ENCODE measurements around the gene GRAMD4. TPM values are rescaled to one million over a fixed set of nuclear protein-coding genes. Genes with fewer than 3 reads are reported as not detected.
A peak's percentile ranks its signal among the peaks of the same experiment; 100 is the strongest.

GRAMD4 gene
- total and polyA plus RNA-seq, 10 donors = 16.0 to 46.1 (median 28.6) TPM

DNA sequence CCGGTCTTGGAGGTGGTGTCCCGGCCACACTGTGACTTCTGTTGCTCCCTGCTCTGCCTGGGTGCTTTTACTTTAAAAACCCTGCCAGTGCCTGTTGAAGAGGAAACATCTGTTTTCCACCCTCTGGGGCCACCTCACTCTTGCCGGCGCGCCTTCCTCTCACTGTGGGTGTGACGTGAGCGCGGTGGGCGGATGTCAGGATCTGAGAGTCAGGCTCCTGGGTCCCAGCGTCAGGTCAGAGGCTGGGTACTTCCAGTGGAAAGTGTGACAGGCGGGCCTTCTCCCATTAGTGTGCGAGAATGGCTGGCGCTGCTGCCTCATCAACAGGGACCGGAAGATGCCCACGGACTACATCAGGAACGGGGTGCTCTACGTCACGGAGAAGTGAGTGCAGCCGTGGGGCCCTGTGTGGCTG lies 54.2 kb downstream of the GRAMD4 start:
- no peaks in the 10 kb centered on the region for H3K27me3 ChIP-seq (replicated peaks in 1 of 7)
- 14 to 31% (median 30%) methylated on average over 12 to 19 of the region's 19 CpGs for WGBS, 5 donors
- peak overlapping the region in 6 of 8 donors; percentile 7 to 71 (median 55) for H3K27ac ChIP-seq
- H3K4me1 ChIP-seq = peaks cover 10 to 50% (median 21%) of the 10 kb centered on the region in 6 donors
- peaks cover 0 to 94% (median 24%) of the 10 kb centered on the region in 6 donors for H3K36me3 ChIP-seq
- intact Hi-C loops (cut with DNase I; ENCODE audit: low total_unique reads) = no loop called here
- H3K9me3 ChIP-seq = no peaks in the 10 kb centered on the region
- H3K4me3 ChIP-seq = peak overlapping the region in 5 of 8 donors; percentile 11 to 58 (median 23)
- DNase-seq = peak; percentile 94
- TF ChIP-seq, protein P1, sequence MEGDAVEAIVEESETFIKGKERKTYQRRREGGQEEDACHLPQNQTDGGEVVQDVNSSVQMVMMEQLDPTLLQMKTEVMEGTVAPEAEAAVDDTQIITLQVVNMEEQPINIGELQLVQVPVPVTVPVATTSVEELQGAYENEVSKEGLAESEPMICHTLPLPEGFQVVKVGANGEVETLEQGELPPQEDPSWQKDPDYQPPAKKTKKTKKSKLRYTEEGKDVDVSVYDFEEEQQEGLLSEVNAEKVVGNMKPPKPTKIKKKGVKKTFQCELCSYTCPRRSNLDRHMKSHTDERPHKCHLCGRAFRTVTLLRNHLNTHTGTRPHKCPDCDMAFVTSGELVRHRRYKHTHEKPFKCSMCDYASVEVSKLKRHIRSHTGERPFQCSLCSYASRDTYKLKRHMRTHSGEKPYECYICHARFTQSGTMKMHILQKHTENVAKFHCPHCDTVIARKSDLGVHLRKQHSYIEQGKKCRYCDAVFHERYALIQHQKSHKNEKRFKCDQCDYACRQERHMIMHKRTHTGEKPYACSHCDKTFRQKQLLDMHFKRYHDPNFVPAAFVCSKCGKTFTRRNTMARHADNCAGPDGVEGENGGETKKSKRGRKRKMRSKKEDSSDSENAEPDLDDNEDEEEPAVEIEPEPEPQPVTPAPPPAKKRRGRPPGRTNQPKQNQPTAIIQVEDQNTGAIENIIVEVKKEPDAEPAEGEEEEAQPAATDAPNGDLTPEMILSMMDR (IDR thresholded peaks at IDR 0.05 in 8 of 11, conservative IDR thresholded peaks at IDR 0.05 in 3 of 11) = no peak
- peak; percentile 70 to 82 (median 77) for TF ChIP-seq POLR2AphosphoS5 (IDR thresholded peaks at IDR 0.05)

DNA sequence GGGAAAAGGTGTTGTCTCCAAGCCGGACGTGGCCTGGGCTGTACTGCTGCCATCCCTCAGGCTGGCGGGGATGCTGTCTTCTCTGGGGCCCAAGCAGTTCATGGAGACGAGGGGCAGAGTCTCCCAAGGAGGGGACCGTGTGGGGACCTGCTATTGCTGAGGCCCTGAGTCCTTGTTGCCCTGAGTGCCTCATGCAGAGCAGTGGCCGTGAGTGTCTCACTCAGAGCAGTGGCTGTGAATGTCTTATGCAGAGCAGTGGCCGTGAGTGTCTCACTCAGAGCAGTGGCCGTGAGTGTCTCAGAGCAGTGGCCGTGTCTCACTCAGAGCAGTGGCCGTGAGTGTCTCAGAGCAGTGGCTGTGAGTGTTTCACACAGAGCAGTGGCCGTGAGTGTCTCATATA lies 54.7 kb downstream of the GRAMD4 start:
- peaks cover 10 to 50% (median 21%) of the 10 kb centered on the region in 6 donors for H3K4me1 ChIP-seq
- intact Hi-C loops (cut with DNase I; ENCODE audit: low total_unique reads) = no loop called here
- H3K36me3 ChIP-seq = peaks cover 0 to 91% (median 23%) of the 10 kb centered on the region in 6 donors
- peak overlapping the region in 5 of 8 donors; percentile 12 to 71 (median 64) for H3K27ac ChIP-seq
- WGBS, 5 donors = 58 to 68% (median 63%) methylated on average over 5 to 11 of the region's 11 CpGs
- no peaks in the 10 kb centered on the region for H3K27me3 ChIP-seq (replicated peaks in 1 of 7)
- H3K4me3 ChIP-seq = peak overlapping the region in 5 of 8 donors; percentile 11 to 58 (median 23)
- no peak for DNase-seq
- TF ChIP-seq, protein P1 (IDR thresholded peaks at IDR 0.05 in 8 of 11, conservative IDR thresholded peaks at IDR 0.05 in 3 of 11) = no peak
- no peak for TF ChIP-seq POLR2A (IDR thresholded peaks at IDR 0.05)
- TF ChIP-seq POLR2AphosphoS5 (IDR thresholded peaks at IDR 0.05) = no peak
- no peaks in the 10 kb centered on the region for H3K9me3 ChIP-seq

GRCh38 chr22:46675479-46675878 lies 55.3 kb downstream of the GRAMD4 start:
- H3K4me1 ChIP-seq = peaks cover 10 to 50% (median 21%) of the 10 kb centered on the region in 6 donors
- H3K36me3 ChIP-seq = peaks cover 0 to 90% (median 21%) of the 10 kb centered on the region in 6 donors
- H3K9me3 ChIP-seq = no peaks in the 10 kb centered on the region
- H3K4me3 ChIP-seq = no peak overlapping the region
- H3K27ac ChIP-seq = no peak overlapping the region
- TF ChIP-seq, protein P1 (IDR thresholded peaks at IDR 0.05 in 8 of 11, conservative IDR thresholded peaks at IDR 0.05 in 3 of 11) = no peak
- no peak for TF ChIP-seq POLR2AphosphoS5 (IDR thresholded peaks at IDR 0.05)
- TF ChIP-seq POLR2A (IDR thresholded peaks at IDR 0.05) = no peak
- intact Hi-C loops (cut with DNase I; ENCODE audit: low total_unique reads) = no loop called here
- no peak for DNase-seq
- WGBS, 5 donors = 91 to 93% (median 91%) methylated on average over 13 of the region's 13 CpGs
- no peaks in the 10 kb centered on the region for H3K27me3 ChIP-seq (replicated peaks in 1 of 7)

DNA sequence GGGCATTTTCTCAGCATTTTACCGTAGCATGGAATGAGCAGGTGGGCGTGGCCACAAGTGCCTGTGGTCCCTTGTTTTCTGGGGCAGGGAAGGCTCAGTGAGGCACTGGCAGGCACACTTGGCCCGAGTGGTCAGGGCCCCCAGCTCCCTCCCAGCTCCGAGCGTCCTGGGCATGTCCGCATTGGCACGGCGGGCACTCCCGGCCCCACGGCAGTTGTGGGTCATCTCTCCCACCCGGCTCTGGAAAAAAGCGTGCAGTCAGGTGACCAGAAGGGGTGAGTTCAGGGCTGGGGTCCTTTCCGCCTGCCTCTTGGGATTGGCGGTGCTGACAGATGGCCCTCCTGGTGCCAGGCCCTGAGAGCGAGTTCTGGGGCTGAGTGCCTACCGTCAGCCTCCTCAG lies 55.8 kb downstream of the GRAMD4 start:
- peaks cover 0 to 85% (median 21%) of the 10 kb centered on the region in 6 donors for H3K36me3 ChIP-seq
- no peak overlapping the region for H3K4me3 ChIP-seq
- H3K4me1 ChIP-seq = peaks cover 10 to 50% (median 21%) of the 10 kb centered on the region in 6 donors
- no peaks in the 10 kb centered on the region for H3K27me3 ChIP-seq (replicated peaks in 1 of 7)
- intact Hi-C loops (cut with DNase I; ENCODE audit: low total_unique reads) = no loop called here
- DNase-seq = no peak
- WGBS, 5 donors = 86 to 98% (median 95%) methylated on average over 10 to 16 of the region's 16 CpGs
- no peak overlapping the region for H3K27ac ChIP-seq
- H3K9me3 ChIP-seq = no peaks in the 10 kb centered on the region
- TF ChIP-seq POLR2A (IDR thresholded peaks at IDR 0.05) = no peak
- TF ChIP-seq POLR2AphosphoS5 (IDR thresholded peaks at IDR 0.05) = peak in 1 of 3 donors; percentile 12
- TF ChIP-seq, protein P1 (IDR thresholded peaks at IDR 0.05 in 8 of 11, conservative IDR thresholded peaks at IDR 0.05 in 3 of 11) = no peak
